Neural cell (in vitro differentiated cells): Measurements from ENCODE around the gene TYK2. TPM values are rescaled to one million over a fixed set of nuclear protein-coding genes. Genes with fewer than 3 reads are reported as not detected.

Source experiments
- H2AFZ ChIP-seq: fragments of 200-600, 300-800 bp; sonication (generic), shearing (Covaris generic); 2 replicates; pipeline ENCODE4 v1.6.0; 2014; ENCODE audit warnings: low read depth, mild to moderate bottlenecking, antibody characterized with exemption, low read length, moderate library complexity
- H3F3A ChIP-seq: fragments of 200-600 bp; shearing (Covaris generic); 2 replicates; pipeline ENCODE4 v1.6.1; 2016; ENCODE audit warnings: mild to moderate bottlenecking, moderate library complexity, mixed read lengths, antibody characterized with exemption, low read length; ENCODE audit not compliant: insufficient read depth, poor library complexity, severe bottlenecking
- H3K27ac ChIP-seq: fragments of 200-600, 300-800 bp; sonication (generic), shearing (Covaris generic); 2 replicates; pipeline ENCODE4 v1.5.1; 2014; ENCODE audit warnings: mild to moderate bottlenecking, low read length, moderate library complexity
- H3K27me3 ChIP-seq: fragments of 300-800, 200-600 bp; sonication (generic), shearing (Covaris generic); 2 replicates; pipeline ENCODE4 v1.6.0; 2014; ENCODE audit warnings: mild to moderate bottlenecking, low read depth, low read length, moderate library complexity; ENCODE audit not compliant: insufficient read depth
- H3K36me3 ChIP-seq: fragments of 300-800, 200-600 bp; sonication (generic), shearing (Covaris generic); 2 replicates; pipeline ENCODE4 v1.5.1; 2014; ENCODE audit warnings: mild to moderate bottlenecking, antibody characterized with exemption, low read length, moderate library complexity; ENCODE audit not compliant: insufficient read depth
- H3K4me2 ChIP-seq: fragments of 300-800, 200-600 bp; sonication (generic), shearing (Covaris generic); 2 replicates; pipeline ENCODE4 v1.6.0; 2014; ENCODE audit warnings: mild to moderate bottlenecking, low read length
- H3K4me3 ChIP-seq: fragments of 300-800, 200-600 bp; sonication (generic), shearing (Covaris generic); 2 replicates; pipeline ENCODE4 v1.5.1; 2014; ENCODE audit warnings: mild to moderate bottlenecking, low read length, moderate library complexity
- H3K79me2 ChIP-seq: fragments of 200-600 bp; shearing (Covaris generic); replicated peaks from 2 replicates; pipeline ENCODE4 v1.6.0; 2014; ENCODE audit warnings: mild to moderate bottlenecking, low read length, moderate library complexity; ENCODE audit not compliant: insufficient read depth
- H3K9ac ChIP-seq: fragments of 300-800, 200-600 bp; sonication (generic), shearing (Covaris generic); 2 replicates; pipeline ENCODE4 v1.6.1; 2016; ENCODE audit warnings: mild to moderate bottlenecking, low read length, mixed read lengths
- H3K9me2 ChIP-seq: fragments of 200-600 bp; shearing (Covaris generic); 2 replicates; pipeline ENCODE4 v1.6.1; 2016; ENCODE audit warnings: mild to moderate bottlenecking, low read length, mixed read lengths; ENCODE audit not compliant: insufficient read depth
- H3K9me3 ChIP-seq: fragments of 200-600, 300-800 bp; sonication (generic), shearing (Covaris generic); 2 replicates; pipeline ENCODE4 v1.6.1; 2016; ENCODE audit warnings: mild to moderate bottlenecking, mixed run types, low read length, moderate library complexity, mixed read lengths
- H4K20me1 ChIP-seq: fragments of 200-600 bp; shearing (Covaris generic); 2 replicates; pipeline ENCODE4 v1.6.1; 2016; ENCODE audit warnings: mild to moderate bottlenecking, mixed run types; ENCODE audit not compliant: insufficient read depth
- CTCF ChIP-seq: fragments of 450-650 bp; IDR thresholded peaks from 2 replicates; pipeline ENCODE4 v1.5.1; 2014; ENCODE audit warnings: antibody characterized with exemption, mild to moderate bottlenecking, moderate library complexity; ENCODE audit not compliant: poor library complexity, severe bottlenecking
- EP300 ChIP-seq: fragments of 450-650 bp; conservative IDR thresholded peaks from 2 replicates; pipeline ENCODE4 v1.6.1; 2014; ENCODE audit warnings: antibody characterized with exemption, mild to moderate bottlenecking, moderate library complexity; ENCODE audit not compliant: poor library complexity, severe bottlenecking
- EZH2 ChIP-seq: fragments of 200-600, 300-800 bp; shearing (Covaris generic), sonication (generic); IDR thresholded peaks from 2 replicates; pipeline ENCODE4 v1.6.1; 2014; ENCODE audit warnings: antibody characterized with exemption, low read length, borderline replicate concordance, mild to moderate bottlenecking; ENCODE audit not compliant: insufficient read depth, poor library complexity, severe bottlenecking
- MXI1 ChIP-seq: fragments of 450-650 bp; conservative IDR thresholded peaks from 2 replicates; pipeline ENCODE4 v1.6.1; 2014; ENCODE audit warnings: antibody characterized with exemption, mild to moderate bottlenecking; ENCODE audit not compliant: poor library complexity, severe bottlenecking
- POLR2AphosphoS5 ChIP-seq: IDR thresholded peaks from 2 replicates; pipeline ENCODE4 v1.6.1; 2012
- RAD21 ChIP-seq: fragments of 450-650 bp; conservative IDR thresholded peaks from 2 replicates; pipeline ENCODE4 v1.6.1; 2014; ENCODE audit warnings: antibody characterized with exemption, mild to moderate bottlenecking, moderate library complexity
- SMC3 ChIP-seq: fragments of 450-650 bp; conservative IDR thresholded peaks from 2 replicates; pipeline ENCODE4 v1.6.1; 2014; ENCODE audit warnings: antibody characterized with exemption, mild to moderate bottlenecking, moderate library complexity; ENCODE audit not compliant: poor library complexity
- TAF1 ChIP-seq: IDR thresholded peaks from 2 replicates; pipeline ENCODE4 v1.6.1; 2012; ENCODE audit warnings: low read depth
- polyA plus RNA-seq: library from polyadenylated mRNA; depleted of rRNA; stranded (reverse); fragments of >200 nt; gene quantifications from 2 replicates; pipeline ENCODE4 v1.2.3, GENCODE V29; 2014
- TF ChIP-seq, protein P1 (sequence below): IDR thresholded peaks from 2 replicates; pipeline ENCODE4 v1.6.1; 2012; ENCODE audit warnings: borderline replicate concordance

The TYK2 gene
- polyA plus RNA-seq, 1 donor from 2014 or later, result 95.8 TPM

- H4K20me1 ChIP-seq, result no peaks in the 10 kb centered on the region
- H3K9ac ChIP-seq, result no peak overlapping the region
- H3K27ac ChIP-seq, result no peak overlapping the region
- no peaks in the 10 kb centered on the region for H3K9me3 ChIP-seq
- H3F3A ChIP-seq, result no peaks in the 10 kb centered on the region
- H3K9me2 ChIP-seq, result no peaks in the 10 kb centered on the region
- no peaks in the 10 kb centered on the region for H3K36me3 ChIP-seq
- no peak for TF ChIP-seq EP300
- no peak for TF ChIP-seq RAD21
- TF ChIP-seq EZH2, result no peak
- no peak for TF ChIP-seq MXI1
- TF ChIP-seq, protein P1, sequence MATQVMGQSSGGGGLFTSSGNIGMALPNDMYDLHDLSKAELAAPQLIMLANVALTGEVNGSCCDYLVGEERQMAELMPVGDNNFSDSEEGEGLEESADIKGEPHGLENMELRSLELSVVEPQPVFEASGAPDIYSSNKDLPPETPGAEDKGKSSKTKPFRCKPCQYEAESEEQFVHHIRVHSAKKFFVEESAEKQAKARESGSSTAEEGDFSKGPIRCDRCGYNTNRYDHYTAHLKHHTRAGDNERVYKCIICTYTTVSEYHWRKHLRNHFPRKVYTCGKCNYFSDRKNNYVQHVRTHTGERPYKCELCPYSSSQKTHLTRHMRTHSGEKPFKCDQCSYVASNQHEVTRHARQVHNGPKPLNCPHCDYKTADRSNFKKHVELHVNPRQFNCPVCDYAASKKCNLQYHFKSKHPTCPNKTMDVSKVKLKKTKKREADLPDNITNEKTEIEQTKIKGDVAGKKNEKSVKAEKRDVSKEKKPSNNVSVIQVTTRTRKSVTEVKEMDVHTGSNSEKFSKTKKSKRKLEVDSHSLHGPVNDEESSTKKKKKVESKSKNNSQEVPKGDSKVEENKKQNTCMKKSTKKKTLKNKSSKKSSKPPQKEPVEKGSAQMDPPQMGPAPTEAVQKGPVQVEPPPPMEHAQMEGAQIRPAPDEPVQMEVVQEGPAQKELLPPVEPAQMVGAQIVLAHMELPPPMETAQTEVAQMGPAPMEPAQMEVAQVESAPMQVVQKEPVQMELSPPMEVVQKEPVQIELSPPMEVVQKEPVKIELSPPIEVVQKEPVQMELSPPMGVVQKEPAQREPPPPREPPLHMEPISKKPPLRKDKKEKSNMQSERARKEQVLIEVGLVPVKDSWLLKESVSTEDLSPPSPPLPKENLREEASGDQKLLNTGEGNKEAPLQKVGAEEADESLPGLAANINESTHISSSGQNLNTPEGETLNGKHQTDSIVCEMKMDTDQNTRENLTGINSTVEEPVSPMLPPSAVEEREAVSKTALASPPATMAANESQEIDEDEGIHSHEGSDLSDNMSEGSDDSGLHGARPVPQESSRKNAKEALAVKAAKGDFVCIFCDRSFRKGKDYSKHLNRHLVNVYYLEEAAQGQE, result no peak
- no peak for TF ChIP-seq SMC3
- TF ChIP-seq CTCF, result no peak
- no peak for TF ChIP-seq TAF1
- no peak for TF ChIP-seq POLR2AphosphoS5
- H3K27me3 ChIP-seq, result no peaks in the 10 kb centered on the region
- H3K79me2 ChIP-seq, result peaks cover 7% of the 10 kb centered on the region
- H3K4me2 ChIP-seq, result no peak overlapping the region
- no peak overlapping the region for H3K4me3 ChIP-seq
- H2AFZ ChIP-seq, result no peak overlapping the region
Measured at GRCh38 chr19:10325732-10326131, 54.6 kb downstream of the TYK2 start.

GRCh38 chr19:10321874-10322835 is 58.2 kb downstream of the TYK2 start:
- no peak overlapping the region for H3K27ac ChIP-seq
- no peaks in the 10 kb centered on the region for H4K20me1 ChIP-seq
- H3K4me3 ChIP-seq, result no peak overlapping the region
- no peak overlapping the region for H3K4me2 ChIP-seq
- no peaks in the 10 kb centered on the region for H3F3A ChIP-seq
- TF ChIP-seq EP300 (no peak), EZH2 (no peak), POLR2AphosphoS5 (no peak), SMC3 (no peak)
- no peaks in the 10 kb centered on the region for H3K79me2 ChIP-seq
- H3K36me3 ChIP-seq, result no peaks in the 10 kb centered on the region
- H3K9me2 ChIP-seq, result no peaks in the 10 kb centered on the region
- no peaks in the 10 kb centered on the region for H3K27me3 ChIP-seq
- H3K9me3 ChIP-seq, result no peaks in the 10 kb centered on the region
- no peak overlapping the region for H3K9ac ChIP-seq
- H2AFZ ChIP-seq, result no peak overlapping the region
